H1 (cell line): Measurements from ENCODE around the gene ZYX. TPM values are rescaled to one million over a fixed set of nuclear protein-coding genes. Genes with fewer than 3 reads are reported as not detected.

Source experiments
- ATF3 ChIP-seq: IDR thresholded peaks from 2 replicates; pipeline ENCODE4 v1.6.1; 2011; ENCODE audit warnings: low read depth, mild to moderate bottlenecking, low read length; ENCODE audit not compliant: insufficient read depth
- BRCA1 ChIP-seq: IDR thresholded peaks from 2 replicates; pipeline ENCODE4 v1.6.1; 2012; ENCODE audit warnings: low read depth, low read length, improper control_type of control experiment
- EZH2 ChIP-seq: fragments of 200-600 bp; sonication (generic); IDR thresholded peaks from 2 replicates; pipeline ENCODE4 v1.7.1; 2012; ENCODE audit warnings: low read depth, mild to moderate bottlenecking, moderate library complexity, low read length, inconsistent platforms; ENCODE audit not compliant: severe bottlenecking
- GABPA ChIP-seq: IDR thresholded peaks from 2 replicates; pipeline ENCODE4 v1.6.1; 2011; ENCODE audit warnings: mild to moderate bottlenecking, low read length, moderate library complexity, borderline replicate concordance; ENCODE audit not compliant: insufficient read depth
- MAFK ChIP-seq: IDR thresholded peaks from 2 replicates; pipeline ENCODE4 v1.6.1; 2012; ENCODE audit warnings: low read depth, mild to moderate bottlenecking, improper control_type of control experiment, low read length
- NANOG ChIP-seq: IDR thresholded peaks from 2 replicates; pipeline ENCODE4 v1.6.1; 2011; ENCODE audit warnings: low read length, low read depth, mild to moderate bottlenecking, inconsistent platforms; ENCODE audit not compliant: insufficient read depth, poor library complexity, severe bottlenecking
- RBBP5 ChIP-seq: IDR thresholded peaks from 2 replicates; pipeline ENCODE4 v1.7.1; 2012; ENCODE audit warnings: low read depth, mild to moderate bottlenecking, inconsistent platforms, low read length, moderate library complexity, borderline replicate concordance
- SAP30 ChIP-seq: fragments of 300-600 bp; sonication (generic); IDR thresholded peaks from 2 replicates; pipeline ENCODE4 v1.7.1; 2012; ENCODE audit warnings: low read length, moderate library complexity, mild to moderate bottlenecking, inconsistent platforms; ENCODE audit not compliant: insufficient read depth, insufficient replicate concordance
- SIX5 ChIP-seq: IDR thresholded peaks from 2 replicates; pipeline ENCODE4 v1.6.1; 2011; ENCODE audit warnings: mild to moderate bottlenecking, low read depth, low read length
- SP4 ChIP-seq: IDR thresholded peaks from 2 replicates; pipeline ENCODE4 v1.6.1; 2012; ENCODE audit warnings: low read length, inconsistent platforms
- TBP ChIP-seq: IDR thresholded peaks from 2 replicates; pipeline ENCODE4 v1.6.1; 2011; ENCODE audit warnings: low read depth, low read length, improper control_type of control experiment
- TEAD4 ChIP-seq: IDR thresholded peaks from 2 replicates; pipeline ENCODE4 v1.6.1; 2012; ENCODE audit warnings: low read depth, low read length, inconsistent platforms, mixed read lengths
- USF2 ChIP-seq: IDR thresholded peaks from 2 replicates; pipeline ENCODE4 v1.6.1; 2011; ENCODE audit warnings: low read length, improper control_type of control experiment
- polyA plus RNA-seq, 7 experiments: library from polyadenylated mRNA; depleted of rRNA in 3 of 7; stranded (reverse) in 5 of 7; unstranded in 2 of 7; fragments of >200 nt in 5 of 7; fragments of 200-250 nt in 2 of 7; gene quantifications; 1 replicate in 5 of 7; 2 replicates in 1 of 7; 4 replicates in 1 of 7; pipeline versions ENCODE4 v1.2.1 to v1.2.3, GENCODE V29; 2011 to 2013; ENCODE audit warnings: missing spikeins in 2 of 7, mixed read lengths in 2 of 7
- total RNA-seq: library from RNA; stranded (reverse); fragmentation: NEBNext Ultra II Directional; extraction: Animal tissue kit (Norgen Biotek cat#: 25700); gene quantifications from 2 replicates; pipeline ENCODE4 v1.2.1, GENCODE V29; 2021

The ZYX gene
- total and polyA plus RNA-seq, 2 of the 8 experiments (the other 6 are each of a cell fraction or from before 2014, with no cell fraction given): 40.6 to 159 TPM

- peak; percentile 72 for TF ChIP-seq RBBP5
- no peak for TF ChIP-seq BRCA1
- no peak for TF ChIP-seq TBP
- no peak for TF ChIP-seq EZH2
- no peak for TF ChIP-seq SAP30
- TF ChIP-seq GABPA: no peak
- no peak for TF ChIP-seq SP4
- no peak for TF ChIP-seq SIX5
- TF ChIP-seq MAFK: no peak
- no peak for TF ChIP-seq USF2
- no peak for TF ChIP-seq ATF3
- TF ChIP-seq NANOG: no peak
- TF ChIP-seq TEAD4: no peak
Observed at GRCh38 chr7:143362131-143363015, 18.8 kb upstream of the ZYX start, which contains the start of gene FAM131B (continued).
